ENCODE data around the gene SMPD1. TPM values are rescaled to one million over a fixed set of nuclear protein-coding genes. Genes with fewer than 3 reads are reported as not detected.
"Not testable (repeated sequence)": the region's sequence is repeated elsewhere in the genome, so short reads cannot be mapped to it uniquely, and the experiment has no call there.

The SMPD1 gene
- total RNA-seq, 1 experiment from 2014 or later, result 176 TPM

- BruUV-seq (replicated peaks), result no TSS peak
- peak overlapping the region; percentile 92 for H3K4me3 ChIP-seq (ENCODE audit: low read depth, low read length, poor library complexity, severe bottlenecking)
- no peak for TF ChIP-seq EZH2 (IDR thresholded peaks at IDR 0.05; ENCODE audit: borderline replicate concordance, low read depth, low read length, poor library complexity, severe bottlenecking)
- TF ChIP-seq, protein P1, sequence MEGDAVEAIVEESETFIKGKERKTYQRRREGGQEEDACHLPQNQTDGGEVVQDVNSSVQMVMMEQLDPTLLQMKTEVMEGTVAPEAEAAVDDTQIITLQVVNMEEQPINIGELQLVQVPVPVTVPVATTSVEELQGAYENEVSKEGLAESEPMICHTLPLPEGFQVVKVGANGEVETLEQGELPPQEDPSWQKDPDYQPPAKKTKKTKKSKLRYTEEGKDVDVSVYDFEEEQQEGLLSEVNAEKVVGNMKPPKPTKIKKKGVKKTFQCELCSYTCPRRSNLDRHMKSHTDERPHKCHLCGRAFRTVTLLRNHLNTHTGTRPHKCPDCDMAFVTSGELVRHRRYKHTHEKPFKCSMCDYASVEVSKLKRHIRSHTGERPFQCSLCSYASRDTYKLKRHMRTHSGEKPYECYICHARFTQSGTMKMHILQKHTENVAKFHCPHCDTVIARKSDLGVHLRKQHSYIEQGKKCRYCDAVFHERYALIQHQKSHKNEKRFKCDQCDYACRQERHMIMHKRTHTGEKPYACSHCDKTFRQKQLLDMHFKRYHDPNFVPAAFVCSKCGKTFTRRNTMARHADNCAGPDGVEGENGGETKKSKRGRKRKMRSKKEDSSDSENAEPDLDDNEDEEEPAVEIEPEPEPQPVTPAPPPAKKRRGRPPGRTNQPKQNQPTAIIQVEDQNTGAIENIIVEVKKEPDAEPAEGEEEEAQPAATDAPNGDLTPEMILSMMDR (conservative IDR thresholded peaks at IDR 0.05; ENCODE audit: low read depth, low read length), result no peak
- POLR2A ChIA-PET (ENCODE audit: low non-redundant PET), result interaction anchor here (0.6 kb wide), 1 partner anchor 1224 kb away, joined by 3 read pairs; no protein-coding TSS in a partner anchor
- CTCF ChIA-PET, result interaction anchor here (0.6 kb wide), 1 partner anchor 294 kb away, joined by 3 read pairs; the partner anchor contains the start of gene MRPL17
- peak overlapping the region; percentile 93 for H3K27ac ChIP-seq (ENCODE audit: low read depth, low read length, poor library complexity, severe bottlenecking)
- H3K4me1 ChIP-seq (ENCODE audit: insufficient read depth, low read length, poor library complexity, severe bottlenecking), result peaks cover 54% of the 10 kb centered on the region
- H3K27me3 ChIP-seq (replicated peaks; ENCODE audit: insufficient read depth, low read depth, low read length, poor library complexity), result no peaks in the 10 kb centered on the region
- no peak for DNase-seq (ENCODE audit: low spot score)
- peaks cover 12% of the 10 kb centered on the region for H3K36me3 ChIP-seq (ENCODE audit: insufficient read depth, low read length, poor library complexity, severe bottlenecking)
- H3K9me3 ChIP-seq (ENCODE audit: low read depth, low read length, poor library complexity, severe bottlenecking), result no peaks in the 10 kb centered on the region
- intact Hi-C loops (cut with micrococcal nuclease; ENCODE audit: unreplicated experiment), result loop anchor here (5.0 to 10.0 kb wide), 2 partner anchors 226 to 1284 kb away; partner anchors contain the start of genes CYB5R2, TAF10 and TPP1
Measured at GRCh38 chr11:6388748-6389147, 1.5 kb upstream of the SMPD1 start.

DNA sequence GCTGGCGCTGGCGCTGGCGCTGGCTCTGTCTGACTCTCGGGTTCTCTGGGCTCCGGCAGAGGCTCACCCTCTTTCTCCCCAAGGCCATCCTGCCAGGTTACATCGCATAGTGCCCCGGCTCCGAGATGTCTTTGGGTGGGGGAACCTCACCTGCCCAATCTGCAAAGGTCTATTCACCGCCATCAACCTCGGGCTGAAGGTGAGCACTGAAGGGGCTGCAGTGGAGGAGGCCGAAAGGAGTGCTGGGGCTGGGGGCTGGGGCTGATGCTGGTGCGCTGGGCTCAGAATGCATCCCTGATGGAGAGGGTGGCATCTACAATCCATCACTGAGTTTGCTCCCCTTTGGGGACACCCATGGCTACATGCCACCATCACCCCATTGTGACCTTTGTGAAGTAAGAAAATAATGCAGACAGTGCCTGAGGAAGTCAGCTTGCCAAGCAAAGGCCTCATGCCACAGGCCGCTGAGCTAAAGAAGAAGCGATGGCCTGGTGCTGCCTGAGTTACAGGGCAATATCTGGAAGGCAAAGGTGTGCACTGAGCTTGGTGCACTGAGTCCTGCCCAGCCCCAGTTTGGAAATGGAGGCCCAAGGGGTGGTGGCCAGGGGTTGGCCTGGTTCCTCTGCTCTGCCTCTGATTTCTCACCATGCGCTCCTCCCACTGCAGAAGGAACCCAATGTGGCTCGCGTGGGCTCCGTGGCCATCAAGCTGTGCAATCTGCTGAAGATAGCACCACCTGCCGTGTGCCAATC lies 620 bp downstream of the SMPD1 start:
- TSS peak; percentile 46 for BruUV-seq (replicated peaks)
- TF ChIP-seq, protein P1 (conservative IDR thresholded peaks at IDR 0.05; ENCODE audit: low read depth, low read length), result no peak
- TF ChIP-seq EZH2 (IDR thresholded peaks at IDR 0.05; ENCODE audit: borderline replicate concordance, low read depth, low read length, poor library complexity, severe bottlenecking), result no peak
- POLR2A ChIA-PET (ENCODE audit: low non-redundant PET), result interaction anchor here (0.6 to 1.0 kb wide), 4 partner anchors 14 to 1508 kb away, joined by 3 to 12 read pairs (median 3); partner anchors contain the start of gene TRIM3
- Histone ChIP-seq H3K4me1 (ENCODE audit: insufficient read depth, low read length, poor library complexity, severe bottlenecking) (peaks cover 37% of the 10 kb centered on the region), H3K4me3 (ENCODE audit: low read depth, low read length, poor library complexity, severe bottlenecking) (peak overlapping the region; percentile 92), H3K36me3 (ENCODE audit: insufficient read depth, low read length, poor library complexity, severe bottlenecking) (peaks cover 21% of the 10 kb centered on the region), H3K27me3 (replicated peaks; ENCODE audit: insufficient read depth, low read depth, low read length, poor library complexity) (no peaks in the 10 kb centered on the region), H3K9me3 (ENCODE audit: low read depth, low read length, poor library complexity, severe bottlenecking) (no peaks in the 10 kb centered on the region), H3K27ac (ENCODE audit: low read depth, low read length, poor library complexity, severe bottlenecking) (peak overlapping the region; percentile 93)
- CTCF ChIA-PET, result interaction anchor here (0.6 to 1.7 kb wide), 3 partner anchors 12 to 140 kb away, joined by 3 to 7 read pairs (median 5); no protein-coding TSS in a partner anchor
- no peak for DNase-seq (ENCODE audit: low spot score)
- intact Hi-C loops (cut with micrococcal nuclease; ENCODE audit: unreplicated experiment), result no loop called here

- H3K4me3 ChIP-seq (ENCODE audit: low read depth, low read length, poor library complexity, severe bottlenecking), result peak overlapping the region; percentile 92
- BruUV-seq (replicated peaks), result no TSS peak
- no peak for TF ChIP-seq EZH2 (IDR thresholded peaks at IDR 0.05; ENCODE audit: borderline replicate concordance, low read depth, low read length, poor library complexity, severe bottlenecking)
- TF ChIP-seq, protein P1 (conservative IDR thresholded peaks at IDR 0.05; ENCODE audit: low read depth, low read length), result no peak
- intact Hi-C loops (cut with micrococcal nuclease; ENCODE audit: unreplicated experiment), result no loop called here
- peaks cover 30% of the 10 kb centered on the region for H3K4me1 ChIP-seq (ENCODE audit: insufficient read depth, low read length, poor library complexity, severe bottlenecking)
- H3K36me3 ChIP-seq (ENCODE audit: insufficient read depth, low read length, poor library complexity, severe bottlenecking), result peaks cover 21% of the 10 kb centered on the region
- CTCF ChIA-PET, result no interaction called here
- POLR2A ChIA-PET (ENCODE audit: low non-redundant PET), result no interaction called here
- H3K9me3 ChIP-seq (ENCODE audit: low read depth, low read length, poor library complexity, severe bottlenecking), result no peaks in the 10 kb centered on the region
- no peak for DNase-seq (ENCODE audit: low spot score)
- H3K27me3 ChIP-seq (replicated peaks; ENCODE audit: insufficient read depth, low read depth, low read length, poor library complexity), result no peaks in the 10 kb centered on the region
- peak overlapping the region; percentile 93 for H3K27ac ChIP-seq (ENCODE audit: low read depth, low read length, poor library complexity, severe bottlenecking)
Measured at GRCh38 chr11:6391537-6392134, 1.4 kb downstream of the SMPD1 start.

DNA sequence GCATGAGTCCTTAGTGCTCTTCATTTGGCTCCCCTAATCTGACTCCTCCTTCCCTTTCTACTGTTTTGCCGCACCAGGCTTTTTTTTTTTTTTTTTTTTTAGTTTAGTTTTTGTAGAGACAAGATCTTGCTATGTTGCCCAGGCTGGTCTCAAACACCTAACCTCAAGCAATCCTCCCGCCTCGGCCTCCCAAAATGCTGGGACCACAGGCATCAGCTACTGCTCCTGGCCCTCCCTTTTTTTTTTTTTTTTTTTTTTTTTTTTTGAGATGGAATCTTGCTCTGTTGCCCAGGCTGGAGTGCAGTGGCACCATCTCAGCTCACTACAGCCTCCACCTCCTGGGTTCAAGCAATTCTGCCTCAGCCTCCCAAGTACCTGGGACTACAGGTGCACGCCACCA lies 2.0 kb downstream of the SMPD1 start:
- POLR2A ChIA-PET (ENCODE audit: low non-redundant PET); CTCF ChIA-PET; DNase-seq (ENCODE audit: low spot score); intact Hi-C loops (cut with micrococcal nuclease; ENCODE audit: unreplicated experiment); H3K27ac ChIP-seq (ENCODE audit: low read depth, low read length, poor library complexity, severe bottlenecking); H3K9me3 ChIP-seq (ENCODE audit: low read depth, low read length, poor library complexity, severe bottlenecking); H3K27me3 ChIP-seq (replicated peaks; ENCODE audit: insufficient read depth, low read depth, low read length, poor library complexity): not testable (repeated sequence)
- peak overlapping the region; percentile 92 for H3K4me3 ChIP-seq (ENCODE audit: low read depth, low read length, poor library complexity, severe bottlenecking)
- H3K4me1 ChIP-seq (ENCODE audit: insufficient read depth, low read length, poor library complexity, severe bottlenecking), result peaks cover 31% of the 10 kb centered on the region
- BruUV-seq (replicated peaks), result TSS peak; percentile 22
- peaks cover 23% of the 10 kb centered on the region for H3K36me3 ChIP-seq (ENCODE audit: insufficient read depth, low read length, poor library complexity, severe bottlenecking)
